DMS53 treated with DMSO at 0.1 percent for 48 hours (cell line): Measurements from ENCODE around the gene TOX2.

Source experiments
- DNase-seq: peaks from one replicate; lab custom pipeline; 2025; ENCODE audit not compliant: unreplicated experiment; lab: John Stamatoyannopoulos, UW

TOX2 gene

GRCh38 chr20:44117296-44118184 lies 202.9 kb downstream of the TOX2 start:
- no peak for DNase-seq

DNA sequence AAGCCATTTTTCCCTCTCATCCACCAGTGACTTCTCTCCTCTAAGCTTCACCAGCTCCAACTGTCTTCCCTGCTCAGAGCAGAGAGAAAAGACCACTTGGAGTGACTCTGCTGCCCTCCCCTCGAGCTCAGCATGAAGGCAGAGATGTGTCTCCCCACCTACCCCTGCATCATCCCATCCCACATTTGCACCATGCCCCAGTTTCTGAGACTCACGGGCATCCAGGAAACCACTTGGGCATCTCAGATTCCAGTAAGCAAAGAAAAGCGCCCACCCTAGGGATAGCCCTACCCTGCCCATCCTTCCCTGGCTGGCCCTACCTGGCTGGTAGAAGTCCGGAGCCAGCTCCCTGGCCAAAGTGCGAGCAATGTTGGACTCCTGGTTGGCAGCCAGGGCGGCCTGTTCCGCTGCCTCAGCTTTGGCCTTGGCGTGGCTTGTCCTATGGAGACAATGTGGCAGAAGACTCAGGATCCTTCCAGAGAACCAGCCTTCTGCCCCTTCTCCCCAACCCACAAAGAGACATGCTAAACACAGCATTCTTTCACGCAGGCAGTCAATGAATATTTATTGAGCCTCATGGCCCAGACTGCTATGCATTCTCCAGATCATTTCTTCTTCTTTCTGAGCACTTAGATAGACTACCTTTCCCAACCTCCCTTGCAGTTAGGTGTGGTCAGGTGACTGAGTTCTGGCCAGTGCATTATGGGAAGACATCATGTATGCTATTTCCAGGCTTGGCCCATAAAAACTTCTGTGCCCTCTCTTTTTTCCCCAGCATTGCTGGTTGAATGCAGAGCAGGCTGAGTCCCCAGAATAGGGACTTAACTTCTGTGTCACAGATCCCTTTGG lies 203.8 kb downstream of the TOX2 start:
- DNase-seq: no peak
